RCC 7860 (cell line): ENCODE data around the gene LHPP.
"Not testable (repeated sequence)": the region's sequence is repeated elsewhere in the genome, so short reads cannot be mapped to it uniquely, and the experiment has no call there.

ENCODE experiments used
- DNase-seq: peaks from one replicate; pipeline ENCODE4 v3.0.0-alpha.2; 2015; ENCODE audit warnings: low spot score
- FAIRE-seq: peaks from 2 replicates; lab custom pipeline; 2012; peaks lifted over from hg19 to GRCh38; lab: Jason Lieb, UNC

LHPP gene, protein sequence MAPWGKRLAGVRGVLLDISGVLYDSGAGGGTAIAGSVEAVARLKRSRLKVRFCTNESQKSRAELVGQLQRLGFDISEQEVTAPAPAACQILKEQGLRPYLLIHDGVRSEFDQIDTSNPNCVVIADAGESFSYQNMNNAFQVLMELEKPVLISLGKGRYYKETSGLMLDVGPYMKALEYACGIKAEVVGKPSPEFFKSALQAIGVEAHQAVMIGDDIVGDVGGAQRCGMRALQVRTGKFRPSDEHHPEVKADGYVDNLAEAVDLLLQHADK

DNA sequence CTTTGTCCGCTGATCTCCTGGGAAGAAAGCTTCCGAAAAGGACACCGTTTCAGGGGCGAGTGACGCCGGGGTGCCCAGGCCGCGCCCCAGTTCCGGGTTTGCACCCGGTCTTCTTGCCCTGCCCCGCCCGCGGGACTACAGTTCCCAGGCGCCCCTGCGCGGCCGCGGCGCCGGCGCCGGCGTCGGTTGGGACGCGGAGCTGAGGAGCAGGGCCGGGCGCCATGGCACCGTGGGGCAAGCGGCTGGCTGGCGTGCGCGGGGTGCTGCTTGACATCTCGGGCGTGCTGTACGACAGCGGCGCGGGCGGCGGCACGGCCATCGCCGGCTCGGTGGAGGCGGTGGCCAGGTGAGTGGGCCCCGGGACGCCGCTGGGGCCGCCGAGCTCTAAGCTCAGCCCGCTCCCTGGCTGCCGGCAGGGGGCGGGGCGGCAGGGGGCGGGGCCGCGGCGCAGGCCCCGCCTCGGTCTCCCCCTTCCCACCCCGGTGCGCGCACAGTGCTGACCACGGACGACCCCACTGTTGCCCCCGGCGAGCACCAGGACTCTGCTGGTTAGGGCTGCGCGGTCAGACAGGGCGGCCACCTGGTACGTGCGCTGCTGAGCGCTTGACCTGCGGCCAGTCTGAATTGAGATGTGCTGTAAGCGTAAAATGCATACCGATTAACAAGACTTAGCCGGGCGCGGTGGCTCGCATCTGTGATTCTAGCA, at the start of gene LHPP:
Gene LHPP (plus strand): TSS at position 182 of the 706 bp plus-strand sequence. CDS start 40 bp downstream, at position 222.
- DNase-seq: peak; percentile 49
- no peak for FAIRE-seq

DNA sequence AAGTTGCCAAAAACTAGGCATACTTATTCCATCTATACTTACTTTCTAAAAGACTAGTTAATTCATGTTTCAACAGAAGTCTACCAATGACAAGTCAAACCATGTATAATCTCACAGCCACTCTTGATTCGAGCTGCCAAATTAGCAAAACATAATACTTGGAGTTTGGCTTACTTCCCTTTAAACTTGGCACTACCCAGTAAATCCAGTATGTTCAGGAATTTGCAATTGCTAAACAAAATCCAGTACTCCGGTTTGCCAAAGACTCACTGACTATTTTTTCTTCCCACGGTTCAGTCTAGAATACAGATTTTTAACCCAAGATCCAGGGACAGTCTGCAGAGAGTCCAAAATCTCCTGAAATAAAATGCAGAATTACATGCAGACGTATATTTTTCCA, 47.5 kb upstream of the LHPP start:
- no peak for FAIRE-seq
- no peak for DNase-seq

DNA sequence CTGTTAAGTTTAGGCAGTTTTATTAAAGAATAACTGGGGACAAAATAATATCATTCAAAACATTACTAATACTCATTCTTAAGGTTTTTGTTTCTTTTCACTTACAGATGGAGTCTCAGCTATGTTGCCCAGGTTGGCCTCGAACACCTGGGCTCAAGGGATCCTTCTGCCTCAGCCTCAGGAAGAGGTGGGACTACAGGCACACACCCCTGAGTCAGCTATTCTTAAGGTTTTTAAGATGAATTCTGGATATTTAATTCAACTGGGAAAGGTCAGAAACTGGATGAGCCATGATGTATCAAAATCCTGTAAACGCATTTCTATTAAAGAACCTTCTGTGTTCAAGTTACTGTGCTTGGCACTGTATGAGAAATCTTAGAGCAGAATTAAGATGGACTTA, 46.4 kb upstream of the LHPP start:
- FAIRE-seq (no peak), DNase-seq (no peak)

DNA sequence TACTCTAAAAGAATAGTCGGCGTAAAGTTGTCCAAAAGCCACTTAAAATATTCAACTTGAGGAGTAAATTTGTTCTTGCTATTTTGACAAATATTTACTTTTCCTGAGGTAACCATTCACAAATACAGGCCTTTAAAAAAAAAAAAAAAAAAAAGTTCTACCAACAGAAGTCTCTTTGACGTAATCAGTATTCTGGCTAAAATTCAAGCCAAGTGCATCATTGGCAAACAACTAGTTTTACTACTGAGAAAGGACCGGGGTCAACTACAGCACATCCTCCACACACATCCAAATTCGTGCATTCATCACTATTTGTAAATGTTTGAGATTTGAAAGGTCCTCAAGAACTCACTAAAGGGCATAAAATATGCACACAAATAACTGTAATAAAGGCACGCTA, 44.9 kb upstream of the LHPP start:
- FAIRE-seq (no peak), DNase-seq (no peak)

DNA sequence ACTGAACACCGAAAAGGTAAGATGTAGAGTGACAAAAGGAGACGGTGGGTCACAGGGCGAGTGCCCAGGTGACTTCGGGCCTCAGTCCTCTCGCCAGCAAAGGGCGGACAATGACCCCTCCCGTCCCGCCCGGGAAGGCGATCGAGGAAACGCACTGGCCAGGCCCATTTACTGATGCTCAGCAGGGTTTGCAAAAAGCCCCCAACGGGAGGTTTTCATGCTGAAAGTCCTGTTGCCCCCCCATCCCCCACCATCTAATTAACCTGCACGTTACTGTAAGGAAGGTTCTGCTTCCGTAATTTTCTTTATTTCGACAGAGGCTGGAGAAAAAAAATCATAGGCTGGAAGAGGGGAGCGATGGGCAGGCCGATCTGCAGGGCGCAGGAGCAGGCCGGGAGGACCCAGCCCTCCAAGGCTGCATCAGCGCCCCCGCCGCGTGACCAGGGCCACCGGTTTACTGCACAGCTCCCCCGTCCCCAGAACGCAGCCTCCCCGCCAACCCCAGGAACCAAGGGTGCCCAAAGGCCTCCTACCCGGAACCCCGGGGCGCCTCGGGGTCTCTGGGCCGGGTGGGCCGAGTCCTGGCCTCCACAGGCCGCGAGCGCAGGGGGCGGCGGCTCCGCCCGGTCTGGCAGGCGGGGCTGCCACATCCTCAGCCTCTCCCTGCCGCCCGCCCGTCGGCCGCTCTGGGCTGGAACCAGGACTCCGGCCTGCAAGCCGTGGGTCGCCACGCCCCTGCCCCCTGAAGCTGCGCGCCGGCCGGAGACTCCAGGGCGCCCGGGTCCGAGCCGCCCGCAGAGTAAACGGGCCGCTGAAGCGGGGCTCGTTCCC, 43.5 kb upstream of the LHPP start:
- FAIRE-seq (no peak), DNase-seq (no peak)

DNA sequence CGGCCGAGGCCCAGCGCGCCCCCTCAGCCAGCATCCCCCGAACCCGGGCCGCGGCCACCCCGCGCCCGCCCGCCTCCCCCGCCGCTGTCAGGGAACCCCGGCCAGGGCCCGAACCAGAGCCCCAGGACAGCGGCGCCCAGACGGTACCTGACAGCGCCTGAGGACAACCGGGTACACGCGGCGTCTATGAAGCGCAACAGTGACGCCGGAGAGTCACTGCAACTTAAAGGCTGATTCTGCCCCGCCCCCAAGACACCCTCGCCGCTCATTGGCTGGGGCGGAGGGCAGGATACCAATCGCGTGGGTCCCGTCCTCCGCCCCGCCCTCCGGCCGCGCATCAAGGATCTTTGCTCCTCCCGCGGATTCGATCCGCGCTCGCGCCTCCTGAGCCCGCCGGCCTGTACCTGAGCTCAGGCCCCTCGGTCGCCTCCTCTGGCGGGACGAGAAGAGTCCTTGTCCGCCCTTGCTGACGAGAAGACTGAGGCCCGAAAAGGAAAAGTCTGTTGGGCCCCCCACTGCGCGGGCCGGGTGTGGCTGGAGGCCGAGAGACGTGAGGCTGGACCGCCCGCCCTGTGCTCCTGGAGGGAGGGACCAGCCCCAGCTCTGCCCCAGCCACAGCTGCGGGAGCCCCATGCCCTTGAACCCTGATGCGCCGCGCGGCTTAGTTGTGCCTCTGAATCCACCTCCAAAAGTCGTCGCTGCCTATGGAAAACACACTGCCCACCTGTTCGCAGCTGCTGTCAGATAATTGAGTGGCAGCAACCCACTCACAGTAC, 42.7 kb upstream of the LHPP start, which contains the start of gene OAT:
Gene OAT (minus strand): TSS at position 198 of the 776 bp plus-strand sequence. CDS start 6,752 bp downstream, outside the sequence.
- DNase-seq: peak; percentile 90
- peak; percentile 82 for FAIRE-seq

DNA sequence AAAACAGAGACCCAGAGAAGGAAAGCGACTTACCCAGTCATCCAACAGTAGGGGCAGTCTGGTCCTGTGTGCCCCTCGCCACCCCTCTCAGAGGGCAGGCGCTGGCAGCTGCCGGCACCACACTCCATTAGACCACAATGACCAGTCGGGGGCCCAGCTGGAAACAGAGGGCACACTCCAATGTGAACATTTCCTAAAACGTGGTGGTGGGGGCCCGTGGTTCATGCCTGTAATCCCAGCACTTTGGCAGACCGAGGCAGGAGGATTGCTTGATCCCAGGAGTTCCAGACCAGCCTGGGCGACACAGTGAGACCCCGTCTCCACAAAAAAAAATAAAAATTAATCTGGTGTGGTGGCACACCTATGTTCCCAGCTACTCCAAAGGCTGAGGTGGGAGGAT, 42.0 kb upstream of the LHPP start:
- DNase-seq (no peak), FAIRE-seq (no peak)

DNA sequence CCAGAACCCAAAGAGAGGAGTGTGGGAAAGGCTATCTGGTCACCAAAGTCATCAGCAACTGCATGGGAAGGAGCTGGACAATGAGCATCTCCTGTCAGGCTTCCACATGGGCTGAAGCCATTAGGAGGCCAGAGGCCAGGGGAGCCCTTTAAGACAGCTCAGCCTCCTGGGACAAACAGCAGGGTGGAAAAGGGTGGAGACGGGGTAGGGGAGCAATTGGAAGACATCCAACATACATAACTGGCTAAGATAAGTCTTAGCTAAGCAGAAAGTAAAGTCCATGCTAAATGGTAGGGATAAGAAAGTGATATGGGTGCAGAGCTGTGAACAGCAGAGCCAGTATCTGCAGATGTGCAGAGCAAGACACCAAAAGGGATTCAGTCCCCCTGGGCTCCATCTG, 41.4 kb upstream of the LHPP start:
- FAIRE-seq: no peak
- DNase-seq: no peak

DNA sequence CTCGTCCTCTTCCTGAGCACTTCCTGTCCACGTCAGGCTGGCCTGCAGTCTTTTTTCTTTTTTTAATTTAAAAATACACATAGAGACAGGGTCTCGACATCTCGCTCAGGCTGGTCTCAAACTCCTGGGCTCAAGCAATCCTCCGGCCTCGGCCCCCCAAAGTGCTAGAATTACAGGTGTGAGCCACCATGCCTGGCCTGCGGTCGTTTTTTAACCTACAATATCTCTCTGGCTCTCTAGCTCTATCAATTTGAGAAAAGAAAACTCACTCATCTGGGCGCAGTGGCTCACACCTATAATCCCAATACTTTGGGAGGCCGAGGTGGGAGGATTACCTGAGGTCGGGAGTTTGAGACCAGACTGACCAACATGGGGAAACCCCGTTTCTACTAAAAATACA, 38.9 kb upstream of the LHPP start:
- FAIRE-seq (no peak), DNase-seq (no peak)

DNA sequence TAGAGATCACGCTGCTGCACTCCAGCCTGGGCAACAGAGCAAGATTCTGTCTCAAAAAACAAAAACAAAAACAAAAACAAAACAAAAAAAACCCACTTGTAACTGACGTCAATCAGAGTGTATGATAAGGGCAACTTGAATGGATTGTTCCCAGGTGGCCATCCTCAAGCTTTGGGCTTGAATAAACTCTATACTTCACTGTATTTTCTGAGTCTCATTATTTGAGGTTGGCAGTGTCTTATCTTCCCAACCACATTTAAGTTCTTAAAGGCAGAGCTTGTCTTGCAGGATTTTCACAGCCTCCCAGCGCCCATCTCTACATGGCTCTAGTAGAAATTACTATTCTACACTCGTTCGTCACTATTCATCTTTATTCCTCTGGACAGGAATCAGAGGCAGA, 37.8 kb upstream of the LHPP start:
- FAIRE-seq (no peak), DNase-seq (no peak)

DNA sequence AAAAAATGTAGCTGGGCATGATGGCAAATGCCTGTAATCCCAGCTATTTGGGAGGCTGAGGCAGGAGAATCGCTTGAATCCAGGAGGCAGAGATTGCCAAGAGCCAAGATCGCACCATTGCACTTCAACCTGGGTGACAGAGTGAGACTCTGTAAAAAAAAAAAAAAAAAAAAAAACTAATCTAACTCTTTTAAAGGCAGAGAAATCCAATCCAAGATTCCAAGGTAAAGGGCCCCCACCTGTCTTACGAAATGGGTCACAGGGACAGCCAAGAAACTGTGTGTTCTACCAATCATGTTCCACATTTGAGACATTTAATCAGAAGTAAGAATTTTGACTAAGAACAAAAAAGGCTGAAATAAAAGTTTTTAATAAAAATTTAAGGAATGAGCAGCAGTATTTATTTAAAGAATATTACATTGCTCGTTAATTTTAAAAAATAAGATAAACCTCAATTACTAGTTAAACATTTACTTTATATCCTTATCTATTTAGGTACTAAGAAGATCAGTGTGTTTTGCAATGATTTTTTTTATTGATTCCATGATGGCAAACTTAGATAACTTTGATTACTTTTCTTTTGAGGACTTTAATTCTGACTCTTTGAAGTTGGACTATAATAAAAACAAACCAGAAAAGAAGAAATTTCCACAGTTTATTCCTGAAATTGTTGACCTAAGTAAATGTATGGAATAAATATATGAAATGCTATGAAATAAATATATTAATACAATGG, 36.2 kb upstream of the LHPP start:
- DNase-seq: no peak
- no peak for FAIRE-seq

DNA sequence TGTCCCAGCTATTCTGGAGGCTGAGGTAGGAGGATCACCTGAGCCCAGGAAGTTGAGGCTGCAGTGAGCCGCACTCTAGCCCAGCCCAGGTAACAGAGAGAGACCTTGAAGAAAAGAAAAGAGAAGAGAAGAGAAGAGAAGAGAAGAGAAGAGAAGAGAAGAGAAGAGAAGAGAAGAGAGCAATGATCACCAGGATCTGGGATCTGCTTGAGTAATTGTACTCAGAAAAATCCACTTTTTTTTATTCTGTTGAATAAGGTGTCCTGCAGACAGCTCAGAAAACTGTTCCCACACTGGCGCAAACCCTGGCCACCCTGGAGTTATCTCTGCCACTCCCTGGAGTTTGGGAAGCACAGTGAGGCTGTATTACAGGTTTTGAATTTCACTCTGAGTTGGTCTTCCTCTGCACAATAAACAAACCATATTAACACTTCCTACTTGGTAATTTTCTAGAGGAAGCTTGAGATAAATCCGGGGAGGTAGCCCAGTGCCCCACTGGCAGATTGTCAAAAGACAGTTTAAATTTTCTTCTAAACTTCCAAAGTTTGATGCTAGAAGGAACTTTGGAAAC, 33.3 kb upstream of the LHPP start:
- DNase-seq: no peak

DNA sequence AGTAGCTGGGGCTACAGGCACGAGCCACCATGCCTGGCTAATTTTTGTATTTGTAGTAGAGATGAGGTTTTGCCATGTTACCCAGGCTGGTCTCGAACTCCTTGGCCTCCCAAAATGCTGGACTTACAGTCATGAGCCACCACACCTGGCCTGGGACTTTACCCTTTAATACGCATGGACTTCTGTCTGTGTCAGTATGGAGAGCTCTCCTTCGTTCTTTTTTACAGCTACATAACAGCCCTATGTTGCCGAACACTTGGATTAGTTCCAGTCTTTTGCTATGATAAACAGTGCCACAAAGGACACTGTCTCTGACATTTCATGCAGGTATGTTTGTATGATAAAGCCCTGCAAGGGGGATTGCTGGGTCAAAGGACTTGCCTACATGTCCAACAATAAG, 32.0 kb upstream of the LHPP start:
- no peak for DNase-seq
- no peak for FAIRE-seq

More for the DNA sequence above, 33.3 kb upstream of the LHPP start:
- no peak for FAIRE-seq

DNA sequence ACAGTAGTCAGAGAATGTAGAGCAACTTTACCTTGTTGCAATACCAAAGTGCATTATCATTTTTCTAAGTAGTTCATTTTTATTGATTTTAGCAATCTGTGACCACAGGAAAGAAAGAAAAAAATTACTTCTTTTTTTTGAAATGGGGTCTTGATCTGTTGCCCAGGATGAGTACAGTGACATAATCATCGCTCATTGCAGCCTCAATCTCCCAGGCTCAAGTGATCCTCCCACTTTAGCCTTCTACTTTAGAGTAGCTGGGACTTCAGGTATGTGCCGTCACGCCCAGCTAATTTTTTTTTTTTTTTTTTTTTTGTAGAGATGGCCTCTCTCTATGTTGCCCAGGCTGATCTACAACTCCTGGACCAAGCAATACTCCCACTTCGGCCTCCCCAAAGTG, 31.5 kb upstream of the LHPP start:
- FAIRE-seq (no peak), DNase-seq (no peak)

DNA sequence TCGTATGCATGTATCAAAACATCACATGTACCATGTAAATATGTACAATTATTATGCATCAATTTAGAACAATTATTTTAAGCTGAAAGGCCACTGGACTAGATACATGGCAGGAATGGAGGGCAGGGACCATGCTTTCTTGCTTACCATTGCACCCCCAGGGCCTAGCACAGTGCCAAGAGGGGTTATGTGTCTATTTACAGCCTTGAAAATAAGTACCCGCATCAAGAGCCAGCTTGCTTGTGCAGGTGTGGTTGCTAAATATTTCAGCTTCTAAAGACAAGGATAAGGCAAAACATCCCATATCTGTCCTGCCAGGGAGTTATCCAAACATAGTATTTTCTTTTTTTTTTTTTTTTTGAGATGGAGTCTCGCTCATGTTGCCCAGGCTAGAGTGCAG, 28.2 kb upstream of the LHPP start:
- DNase-seq (no peak), FAIRE-seq (no peak)

DNA sequence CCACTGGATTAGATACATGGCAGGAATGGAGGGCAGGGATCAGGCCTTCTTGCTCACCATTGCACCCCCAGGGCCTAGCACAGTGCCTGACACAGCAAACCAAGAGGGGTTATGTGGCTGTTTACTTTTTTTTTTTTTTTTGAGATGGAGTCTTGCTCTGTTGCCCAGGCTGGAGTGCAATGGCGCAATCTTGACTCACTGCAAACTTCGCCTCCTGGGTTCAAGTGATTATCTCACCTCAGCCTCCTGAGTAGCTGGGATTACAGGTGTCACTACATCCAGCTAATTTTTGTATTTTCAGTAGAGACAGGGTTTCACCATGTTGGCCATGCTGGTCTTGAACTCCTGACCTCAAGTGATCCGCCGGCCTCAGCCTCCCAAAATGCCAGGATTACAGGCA, 25.9 kb upstream of the LHPP start:
- DNase-seq, FAIRE-seq: not testable (repeated sequence)

DNA sequence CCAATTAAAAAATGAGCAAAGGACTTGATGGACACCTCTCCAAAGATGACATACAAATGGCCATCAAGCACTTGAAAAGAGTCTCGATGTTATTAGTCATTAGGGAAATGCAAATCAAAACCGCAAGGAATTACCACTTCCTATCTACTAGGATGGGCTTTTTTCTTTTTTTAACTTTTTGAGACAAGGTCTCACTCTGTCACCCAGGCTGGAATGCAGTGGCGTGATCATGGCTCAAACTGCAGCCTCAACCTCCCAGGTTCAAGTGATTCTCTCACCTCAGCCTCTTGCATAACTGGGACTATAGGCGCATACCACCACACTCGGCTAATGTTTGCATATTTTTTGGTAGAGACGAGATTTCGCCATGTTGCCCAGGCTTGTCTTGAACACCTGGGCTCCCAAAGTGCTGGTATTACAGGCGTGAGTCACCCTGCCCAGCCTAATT, 25.4 kb upstream of the LHPP start:
- DNase-seq: peak; percentile 49
- no peak for FAIRE-seq

DNA sequence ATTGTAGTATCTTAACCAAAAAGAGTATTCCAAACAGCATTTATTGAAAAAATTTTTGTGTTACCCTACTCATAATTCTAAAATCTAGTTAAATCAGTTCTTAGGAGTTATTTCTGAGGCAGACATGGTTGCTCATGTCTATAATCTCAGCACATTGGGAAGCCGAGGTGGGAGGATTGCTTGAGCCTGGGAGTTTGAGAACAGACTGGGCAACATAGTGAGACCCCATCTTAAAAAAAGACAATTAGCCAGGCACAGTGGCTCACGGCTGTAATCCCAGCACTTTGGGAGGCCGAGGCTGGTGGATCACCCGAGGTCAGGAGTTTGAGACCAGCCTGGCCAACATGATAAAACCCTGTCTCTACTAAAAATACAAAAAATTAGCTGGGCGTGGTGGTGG, 19.9 kb upstream of the LHPP start:
- DNase-seq, FAIRE-seq: not testable (repeated sequence)

DNA sequence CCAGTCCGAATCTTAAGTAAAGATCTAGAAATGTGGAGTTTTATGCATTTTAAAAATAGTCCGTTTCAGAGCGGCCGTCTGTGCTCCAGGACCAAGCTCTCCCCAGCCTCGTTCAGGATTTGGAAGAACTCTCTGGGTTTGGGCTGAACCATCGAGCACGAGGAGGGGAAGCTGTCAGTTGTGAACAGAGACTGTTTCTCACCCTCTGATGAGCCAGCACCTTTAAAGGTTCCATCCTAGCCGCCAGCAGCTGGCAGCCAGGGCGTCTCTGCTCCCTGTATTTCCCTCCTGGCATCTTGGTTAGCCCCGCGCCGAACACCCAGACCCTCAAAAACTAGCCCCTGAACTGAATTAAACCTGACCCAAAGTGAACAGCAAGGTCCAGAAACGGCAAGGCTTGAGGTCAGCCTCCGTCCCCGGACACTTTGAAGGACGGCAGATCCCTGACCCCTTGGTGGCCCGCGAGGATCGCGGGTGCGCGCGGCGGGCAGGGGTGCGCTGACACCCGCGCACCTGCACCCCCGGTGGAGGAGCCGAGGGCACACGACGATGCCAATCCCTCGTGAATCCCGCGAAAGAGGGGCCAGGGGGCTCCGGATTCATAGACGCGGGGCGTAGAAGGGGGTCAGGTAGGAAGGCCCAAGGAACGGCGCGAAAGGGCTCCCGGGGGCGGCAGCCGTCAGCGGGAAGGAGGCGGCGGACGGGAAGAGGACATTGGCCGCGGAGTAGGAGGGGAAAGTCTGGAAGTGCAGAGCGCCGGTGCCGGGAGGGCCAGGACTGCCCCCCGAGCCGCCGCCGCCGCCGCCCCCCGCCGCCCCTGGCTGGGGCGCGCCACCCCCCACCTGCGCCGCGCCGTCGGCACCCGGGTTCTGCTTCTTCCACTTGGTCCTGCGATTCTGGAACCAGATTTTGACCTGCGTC, 14.5 kb upstream of the LHPP start:
- FAIRE-seq (no peak), DNase-seq (no peak)
